Activated T-helper 1 cell treated with anti-CD3 and anti-CD28 coated beads, Interleukin-2, amount 50 U/mL, for 16 hours (primary cell): ENCODE results near the gene DNAJC1.
"Not testable (repeated sequence)": the region's sequence is repeated elsewhere in the genome, so short reads cannot be mapped to it uniquely, and the experiment has no call there.

Experiments
- DNase-seq, 2 donors: peaks; one replicate each; pipeline ENCODE4 v3.0.0-alpha.2; 2020; ENCODE audit warnings: low read depth in 1 of 2, low spot score in 1 of 2

DNAJC1 gene

DNA sequence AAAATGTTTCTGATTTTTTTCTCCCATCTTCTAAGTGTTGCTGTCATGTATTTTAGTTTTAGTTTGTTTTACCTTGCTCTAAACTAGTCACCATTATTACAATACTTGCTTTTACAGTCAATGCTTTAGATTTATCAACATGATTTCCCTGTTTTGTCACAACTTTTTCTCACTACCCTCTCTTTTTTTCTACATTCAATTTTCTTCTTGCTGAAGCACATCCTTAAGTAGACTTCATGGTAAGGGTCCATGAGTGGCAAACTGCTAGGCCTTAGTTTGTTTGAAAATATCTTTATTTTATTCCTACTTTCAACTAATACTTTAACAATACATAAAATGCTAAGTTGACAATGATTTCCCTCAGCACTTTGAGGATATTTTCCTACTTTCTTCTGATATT, 173.5 kb downstream of the DNAJC1 start:
- DNase-seq: no peak

DNA sequence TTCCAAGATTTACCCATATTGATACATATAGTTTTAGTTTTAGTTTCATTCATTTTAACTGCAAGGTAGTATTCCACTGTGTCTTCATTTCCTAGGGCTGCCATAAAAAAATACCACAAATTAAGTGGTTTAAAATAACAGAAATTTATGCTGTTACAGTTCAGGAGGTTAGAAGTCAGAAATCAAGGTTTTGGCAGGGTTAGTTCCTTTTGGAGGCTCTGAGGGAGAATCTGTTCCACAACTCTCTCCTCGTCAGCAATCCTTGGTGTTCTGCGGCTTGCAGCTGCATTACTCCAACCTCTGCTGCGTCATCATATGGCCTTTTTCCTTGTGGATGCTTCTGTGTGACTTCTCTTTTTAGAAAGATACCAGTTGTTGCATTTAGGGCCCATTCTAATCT, 176.2 kb downstream of the DNAJC1 start:
- no peak for DNase-seq

DNA sequence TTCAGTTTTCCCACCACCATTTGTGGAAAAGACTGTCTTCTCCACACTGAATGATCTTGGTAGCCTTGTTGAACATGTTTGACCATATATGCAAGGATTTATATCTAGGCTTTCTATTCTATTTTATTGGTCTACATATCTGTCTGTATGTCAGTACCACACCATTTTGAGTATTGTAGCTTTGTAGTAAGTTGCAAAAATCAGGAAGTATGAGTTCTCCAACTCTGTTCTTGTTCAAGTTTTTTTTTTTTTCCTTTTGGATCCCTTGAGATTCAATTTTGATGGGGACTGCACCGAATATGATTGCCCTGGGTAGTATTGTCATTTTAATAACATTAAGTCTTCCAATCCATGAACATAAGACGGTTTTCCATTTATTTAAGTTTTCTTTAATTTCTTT, 176.8 kb downstream of the DNAJC1 start:
- DNase-seq: no peak

DNA sequence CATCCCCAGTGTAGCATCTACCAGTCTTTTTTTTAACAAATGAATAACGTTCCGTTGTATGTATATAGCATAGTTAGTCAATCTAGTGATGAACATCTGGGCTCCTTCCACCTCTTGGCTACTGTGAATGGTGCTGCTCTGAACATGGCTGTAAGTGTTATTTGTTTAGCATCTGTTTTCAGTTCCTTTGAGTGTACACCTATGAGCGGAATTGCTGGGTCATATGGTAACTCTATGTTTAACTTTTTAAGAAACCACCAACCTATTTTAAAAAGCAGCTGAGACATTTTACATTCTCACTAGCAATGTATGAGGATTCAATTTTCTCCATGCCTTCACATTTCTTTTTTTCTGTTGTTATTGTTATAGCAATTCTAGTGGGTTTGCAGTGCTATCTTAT, 178.2 kb downstream of the DNAJC1 start:
- no peak for DNase-seq

DNA sequence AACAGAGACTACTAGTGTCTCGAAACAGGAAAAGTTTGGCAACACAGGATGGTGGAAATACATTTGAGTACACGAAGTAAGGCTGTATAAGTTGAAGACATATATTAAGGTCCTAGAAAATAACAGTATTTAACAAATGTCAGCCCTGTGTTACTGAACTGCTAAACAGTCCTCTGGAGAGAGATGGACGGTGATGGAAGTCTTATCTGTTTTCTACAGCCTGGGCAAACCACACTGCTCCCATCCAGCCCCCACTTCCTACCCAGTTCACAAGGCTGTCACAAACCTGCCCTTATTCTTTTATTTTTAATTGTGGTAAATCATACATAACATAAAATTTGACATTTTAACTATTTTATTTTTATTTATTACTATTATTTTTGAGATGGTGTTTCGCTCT, 179.1 kb downstream of the DNAJC1 start:
- no peak for DNase-seq

DNA sequence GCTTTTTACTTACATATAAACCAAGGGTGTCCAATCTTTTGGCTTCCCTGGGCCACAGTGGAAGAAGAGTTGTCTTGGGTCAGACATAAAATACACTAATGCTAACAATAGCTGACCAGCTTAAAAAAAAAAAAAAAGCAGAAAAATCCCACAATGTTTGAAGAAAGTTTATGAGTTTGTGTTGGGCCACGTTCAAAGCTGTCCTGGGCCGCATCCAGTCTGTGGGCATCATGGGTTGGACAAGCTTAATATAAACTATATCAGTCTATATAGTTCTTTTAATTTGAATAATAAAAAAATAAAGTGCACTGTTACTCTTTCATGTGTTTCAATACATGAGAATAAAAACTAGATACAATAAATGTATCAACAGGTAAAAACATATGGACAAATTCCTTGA, 179.9 kb downstream of the DNAJC1 start:
- DNase-seq: no peak

DNA sequence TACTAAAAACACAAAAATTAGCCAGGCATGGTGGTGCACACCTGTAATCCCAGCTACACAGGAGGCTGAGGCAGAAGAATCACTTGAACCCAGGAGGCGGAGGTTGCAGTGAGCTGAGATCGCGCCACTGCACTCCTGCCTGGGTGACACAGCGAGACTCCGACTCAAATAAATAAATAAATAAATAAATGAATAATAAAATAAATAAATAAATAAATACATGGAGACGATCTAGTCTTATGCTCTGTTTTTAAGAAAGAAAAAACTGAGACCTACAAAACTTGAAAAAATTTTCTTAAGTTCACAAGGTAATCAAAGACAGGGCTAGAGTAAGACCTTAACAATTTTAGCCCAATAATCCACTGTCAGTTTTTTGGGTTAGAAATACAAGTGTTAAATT, 181.3 kb downstream of the DNAJC1 start:
- not testable (repeated sequence) for DNase-seq

DNA sequence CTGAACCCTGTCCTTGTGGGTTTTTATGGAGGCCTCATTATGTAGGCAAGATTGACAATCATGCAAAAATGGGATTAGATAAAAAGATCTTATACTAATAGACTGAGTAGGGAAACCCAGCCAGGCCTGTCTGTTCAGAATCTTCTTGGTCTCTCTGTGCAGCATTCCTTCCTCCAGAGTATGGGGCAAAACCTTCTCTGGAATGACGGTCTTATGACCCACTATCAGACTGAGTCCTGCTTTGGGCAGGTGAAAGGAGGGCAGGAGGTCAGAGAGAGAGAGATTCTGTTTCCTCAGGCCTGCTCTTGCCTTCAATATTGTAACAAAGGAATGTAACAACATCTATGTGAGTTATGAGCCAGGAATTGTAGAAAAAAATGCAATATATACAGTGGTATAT, 182.6 kb downstream of the DNAJC1 start:
- DNase-seq: no peak

DNA sequence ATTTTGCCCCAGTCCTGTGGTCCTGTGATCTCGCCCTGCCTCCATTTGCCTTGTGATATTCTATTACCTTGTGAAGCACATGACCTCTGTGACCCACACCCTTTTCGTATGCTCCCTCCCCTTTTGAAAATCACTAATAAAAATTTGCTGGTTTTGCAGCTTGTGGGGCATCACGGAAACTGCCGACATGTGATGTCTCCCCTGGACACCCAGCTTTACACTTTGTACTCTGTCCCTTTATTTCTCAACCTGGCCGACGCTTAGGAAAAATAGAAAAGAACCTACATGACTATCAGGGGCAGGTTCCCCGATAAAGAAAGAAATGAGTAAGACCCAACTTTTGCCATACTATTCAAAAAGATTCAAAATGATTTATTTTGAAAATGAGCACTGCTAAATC, 185.1 kb downstream of the DNAJC1 start:
- DNase-seq: not testable (repeated sequence)

DNA sequence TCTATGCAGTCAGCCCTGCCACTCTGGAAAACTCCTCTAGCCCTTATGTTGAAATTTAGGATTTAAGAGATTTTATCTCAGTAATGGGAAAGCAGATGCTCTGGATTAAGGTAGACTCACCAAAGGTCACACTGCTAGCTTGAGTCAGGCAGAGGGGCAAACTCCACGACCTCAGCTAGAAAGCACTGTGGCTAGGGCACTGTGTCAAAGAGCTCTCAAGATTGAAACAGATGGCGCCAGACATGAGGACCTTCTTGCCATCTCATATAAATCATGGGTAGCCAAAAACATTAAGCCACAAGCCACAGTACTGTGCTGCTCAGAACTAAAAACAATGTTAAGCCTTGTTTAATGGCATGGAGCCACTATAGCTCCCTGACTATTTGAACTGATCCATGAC, 188.7 kb downstream of the DNAJC1 start:
- DNase-seq: no peak

DNA sequence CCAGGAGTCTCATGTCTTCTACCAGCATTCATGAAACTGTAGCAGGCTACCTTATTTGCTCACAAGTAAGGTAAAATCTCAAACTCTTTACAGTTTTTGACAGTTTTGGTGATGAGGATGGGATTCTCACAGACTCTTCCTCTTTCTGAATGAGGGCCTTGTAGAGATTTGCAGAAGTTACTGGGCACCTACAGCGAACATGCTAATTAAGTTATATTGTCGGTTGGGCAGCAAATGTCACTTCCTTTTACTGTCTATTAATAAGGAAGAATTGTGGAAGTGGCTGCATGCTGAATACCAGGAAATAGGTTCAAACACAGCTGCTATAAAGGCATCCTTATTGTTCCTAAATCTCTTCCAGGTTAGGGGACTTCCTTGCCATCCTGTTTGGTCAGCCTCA, 189.6 kb downstream of the DNAJC1 start:
- DNase-seq: no peak

DNA sequence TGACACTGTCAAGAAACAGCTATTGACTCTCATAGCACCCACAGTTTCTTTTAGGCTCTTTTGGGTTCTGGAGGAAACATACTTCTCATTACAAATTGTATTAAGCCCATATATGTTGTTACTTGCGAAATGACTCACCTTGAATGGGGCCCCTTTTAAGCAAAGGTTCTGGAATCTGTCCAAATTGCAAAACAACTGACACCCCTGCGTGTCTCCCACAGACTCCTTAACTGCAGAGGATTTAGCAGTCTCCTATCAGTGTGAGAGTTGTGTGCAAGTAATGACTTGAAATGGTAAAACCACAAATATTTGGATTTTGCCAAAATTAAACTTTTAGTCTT, 192.3 kb downstream of the DNAJC1 start:
- DNase-seq: no peak

DNA sequence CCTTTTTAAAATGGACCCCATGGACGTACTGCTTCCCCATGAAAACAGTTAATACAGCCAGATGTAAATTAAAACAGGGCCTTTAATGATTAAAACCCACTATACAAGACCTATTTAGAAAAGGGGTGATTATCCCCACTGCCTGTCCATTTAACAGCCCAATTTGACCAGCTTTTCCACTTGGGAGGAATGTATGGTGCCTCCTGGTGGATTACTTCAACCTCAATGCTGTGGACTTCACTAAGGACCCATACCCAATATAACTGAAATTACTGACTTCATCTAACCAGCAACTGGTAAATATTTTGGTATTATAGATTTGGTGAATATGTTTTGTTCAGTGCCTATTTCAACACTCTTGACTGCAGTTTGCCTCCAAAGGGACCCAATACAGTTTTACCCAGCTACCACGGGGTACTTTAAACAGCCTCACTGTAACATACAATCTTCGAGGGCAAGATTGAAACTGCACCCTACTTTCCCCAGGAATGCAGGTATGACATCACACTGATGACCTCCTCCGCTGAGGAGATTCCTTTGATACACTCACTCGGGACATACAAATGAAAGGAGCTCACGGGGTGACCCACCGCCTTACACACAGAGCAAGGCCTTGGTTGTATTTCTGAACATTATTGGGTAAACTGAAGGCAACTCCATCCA, 192.8 kb downstream of the DNAJC1 start:
- no peak for DNase-seq

DNA sequence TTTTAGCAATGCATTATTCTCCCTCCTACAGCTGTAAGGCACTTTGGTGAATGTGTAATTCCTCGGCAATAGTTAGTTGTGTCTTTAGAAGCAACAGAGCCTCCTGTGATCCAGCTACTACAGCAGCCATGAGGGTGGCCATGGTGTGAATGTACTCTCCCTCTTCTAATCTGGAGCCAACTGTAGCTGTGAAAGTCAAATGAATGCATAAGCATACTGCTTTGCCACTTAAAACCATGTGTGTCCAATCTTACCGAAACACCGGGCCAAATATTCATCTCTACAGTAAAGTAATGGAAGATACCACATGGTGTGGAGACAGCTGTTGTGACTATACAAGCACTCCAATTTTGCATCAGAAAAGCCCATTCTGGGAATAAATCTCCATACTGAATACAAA, 195.0 kb downstream of the DNAJC1 start:
- DNase-seq: no peak

DNA sequence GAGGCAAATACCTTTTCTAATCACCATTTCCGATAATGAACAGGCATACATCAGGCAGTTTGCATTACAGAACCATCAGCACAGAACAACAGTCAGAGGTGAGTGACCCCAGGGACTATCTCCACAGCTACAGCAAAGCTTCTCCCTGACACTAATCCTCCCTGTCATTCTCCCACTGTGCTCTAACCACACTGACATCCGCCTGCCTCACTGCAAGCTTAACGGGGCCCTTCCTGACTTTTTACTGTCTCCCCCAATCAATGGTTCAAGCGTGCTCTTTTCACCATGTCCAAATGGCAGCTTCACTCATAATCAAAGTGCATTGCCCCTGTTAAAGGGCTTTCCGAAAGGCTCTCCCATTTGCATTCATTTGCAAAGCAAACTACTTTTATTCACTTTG, 196.3 kb downstream of the DNAJC1 start:
- DNase-seq: no peak

DNA sequence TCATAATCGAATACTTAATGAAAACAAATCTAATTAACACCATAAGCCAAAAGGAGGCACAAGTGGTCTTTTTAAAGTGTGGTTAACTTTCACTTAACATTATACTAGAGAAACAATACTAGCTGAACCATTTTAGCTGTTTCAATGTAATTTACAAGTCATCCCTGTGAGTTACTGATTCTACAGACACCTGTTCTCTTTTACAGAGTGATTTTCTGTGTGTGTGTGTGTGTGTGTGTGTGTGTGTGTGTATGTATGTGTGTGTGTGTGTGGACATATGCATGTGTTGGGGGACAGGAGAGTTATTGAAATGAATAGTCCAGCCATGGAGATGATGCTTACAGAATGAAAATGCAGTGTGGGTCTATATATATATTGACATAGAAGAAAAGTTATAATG, 200.2 kb downstream of the DNAJC1 start:
- DNase-seq: no peak

DNA sequence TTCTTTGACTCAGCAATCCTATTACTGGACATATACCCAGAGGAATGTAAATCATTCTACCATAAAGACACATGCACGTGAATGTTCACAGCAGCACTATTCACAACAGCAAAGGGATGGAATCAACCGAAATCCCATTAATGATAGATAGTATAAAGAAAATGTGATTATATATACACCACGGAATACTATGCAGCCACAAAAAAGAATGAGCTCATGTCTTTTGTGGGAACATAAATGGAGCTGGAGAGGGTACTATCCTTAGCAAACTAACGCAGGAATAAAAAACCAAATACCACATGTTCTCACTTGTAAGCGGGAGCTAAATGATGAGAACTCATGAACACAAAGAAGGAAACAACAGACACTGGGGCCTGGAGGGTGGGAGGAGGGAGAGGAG, 201.9 kb downstream of the DNAJC1 start:
- DNase-seq: no peak

DNA sequence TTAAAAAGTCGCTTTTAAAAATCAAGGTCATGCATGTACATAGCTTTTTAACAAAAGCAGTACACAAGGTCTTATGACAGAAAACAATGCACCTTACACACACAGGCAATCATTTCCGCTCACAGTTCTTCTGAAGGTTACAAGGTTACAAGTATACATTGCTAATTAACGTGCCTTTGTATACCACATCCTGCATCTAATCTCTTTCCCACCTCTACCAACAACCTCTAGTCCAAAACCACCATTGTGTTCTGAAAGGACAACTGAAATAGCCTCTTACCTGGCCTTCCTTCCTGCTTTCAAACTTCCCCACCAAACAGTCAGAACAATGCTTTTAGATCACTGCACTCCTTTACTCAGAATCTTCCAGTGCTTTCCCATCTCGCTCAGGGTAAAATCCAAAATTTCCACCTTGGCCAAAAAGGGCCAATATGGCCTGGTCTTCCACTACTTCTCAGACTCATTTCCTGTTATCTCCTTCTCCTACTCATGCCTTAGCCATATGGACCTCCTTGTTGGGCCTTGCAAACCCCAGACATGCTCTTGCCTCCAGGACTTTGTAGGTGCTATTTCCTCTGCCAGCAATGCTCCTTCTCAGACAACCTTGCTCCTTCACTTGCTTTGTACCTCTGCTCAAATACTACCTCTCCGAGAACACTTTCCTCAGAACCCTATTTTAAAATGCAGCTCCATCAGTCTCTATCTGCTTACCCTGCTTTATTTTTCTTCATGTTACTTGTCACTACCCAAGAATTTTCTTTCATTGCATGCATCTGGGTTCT, 205.4 kb downstream of the DNAJC1 start:
- no peak for DNase-seq

DNA sequence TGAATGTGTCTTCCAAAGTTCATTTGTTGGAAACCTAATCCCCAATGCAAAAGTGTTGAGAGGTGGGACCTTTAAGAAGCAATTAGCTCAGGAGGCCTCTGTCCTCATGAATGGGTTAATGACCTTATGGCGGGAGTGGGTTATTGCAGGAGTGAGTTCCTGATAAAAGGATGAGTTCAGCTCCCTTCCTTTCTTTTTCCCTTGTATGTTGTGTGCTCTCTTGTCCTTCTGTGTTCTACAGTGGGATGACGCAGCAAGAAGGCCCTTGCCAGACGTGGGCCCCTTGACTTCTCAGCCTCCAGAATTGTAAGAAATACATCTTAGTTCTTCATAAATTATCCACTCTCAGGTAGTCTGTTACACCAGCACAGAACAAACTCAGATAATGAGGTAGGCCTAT, 206.0 kb downstream of the DNAJC1 start:
- DNase-seq: no peak

DNA sequence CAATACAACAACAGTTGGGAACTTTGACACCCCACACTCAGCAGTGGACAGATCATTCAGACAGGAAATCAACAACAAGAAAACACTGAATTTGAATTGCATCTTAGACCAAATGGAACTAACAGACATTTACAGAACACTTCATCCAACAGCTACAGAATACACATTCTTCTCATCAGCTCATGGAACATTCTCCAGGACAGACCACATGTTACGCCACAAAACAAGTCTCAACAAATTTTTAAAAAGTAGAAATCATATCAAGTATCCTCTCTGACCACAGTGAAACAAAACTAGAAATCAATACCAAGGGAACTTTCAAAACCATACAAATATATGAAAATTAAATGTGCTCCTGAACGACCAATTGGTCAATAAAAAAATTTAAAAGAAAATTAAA, 212.3 kb downstream of the DNAJC1 start:
- no peak for DNase-seq

DNA sequence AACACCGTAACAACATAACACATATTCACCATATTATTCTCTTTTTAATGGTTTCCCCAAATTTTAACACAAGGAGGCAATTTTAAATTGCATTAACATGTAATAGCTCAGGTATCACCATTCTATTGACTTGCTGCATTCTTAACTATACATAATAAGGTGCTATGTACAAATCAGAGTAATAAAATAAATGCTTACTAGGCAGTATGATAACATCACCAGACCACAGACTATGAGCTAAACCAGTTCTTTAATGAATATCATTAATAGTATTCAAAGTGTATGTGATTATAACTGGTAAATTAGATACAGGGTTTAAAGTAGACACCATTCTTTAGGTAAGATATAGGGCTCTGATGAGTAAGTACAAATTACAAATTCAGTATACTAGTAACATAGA, 226.6 kb downstream of the DNAJC1 start:
- DNase-seq: no peak

DNA sequence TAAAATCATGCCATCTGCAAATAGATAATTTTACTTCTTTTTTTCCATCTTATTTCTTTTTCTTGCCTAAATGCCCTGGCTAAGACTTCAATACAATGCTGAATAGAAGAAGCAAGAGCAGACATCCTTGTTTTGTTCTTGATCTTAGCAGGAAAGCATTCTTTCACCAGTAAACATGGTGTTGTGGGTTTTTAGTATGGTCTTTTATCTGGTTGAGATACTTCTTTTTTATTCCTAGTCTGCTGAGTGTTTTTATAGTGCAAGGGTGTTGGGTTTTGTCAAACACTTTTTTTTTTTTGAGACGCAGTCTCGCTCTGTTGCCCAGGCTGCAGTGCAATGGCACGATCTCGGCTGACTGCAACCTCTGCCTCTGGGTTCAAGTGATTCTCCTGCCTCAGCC, 232.3 kb downstream of the DNAJC1 start:
- no peak for DNase-seq

DNA sequence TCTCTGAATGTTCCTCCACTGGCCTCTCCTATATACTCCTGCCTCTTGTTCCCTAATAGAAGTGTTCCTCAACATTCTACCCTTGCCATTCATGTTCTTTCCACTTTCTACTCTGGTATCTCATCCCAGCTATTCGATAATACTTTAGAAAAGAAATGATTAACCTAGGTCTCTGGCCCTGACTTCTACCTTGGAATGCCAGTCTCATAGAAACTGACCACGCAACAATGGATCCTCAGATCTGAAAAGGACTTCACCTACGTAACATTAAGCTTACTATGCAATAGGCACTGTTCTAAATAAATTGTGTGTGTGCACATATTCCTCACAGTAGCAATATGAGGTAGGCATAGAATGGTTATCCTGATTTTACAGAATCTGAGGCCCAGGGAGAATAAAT, 234.5 kb downstream of the DNAJC1 start:
- no peak for DNase-seq
